Ecto neural progenitor cell (in vitro differentiated cells): ENCODE results near the gene FLVCR1.

Experiments
- DNase-seq: peaks from one replicate; pipeline ENCODE4 v3.0.0-alpha.2; 2018; ENCODE audit warnings: low spot score

FLVCR1 gene

DNA sequence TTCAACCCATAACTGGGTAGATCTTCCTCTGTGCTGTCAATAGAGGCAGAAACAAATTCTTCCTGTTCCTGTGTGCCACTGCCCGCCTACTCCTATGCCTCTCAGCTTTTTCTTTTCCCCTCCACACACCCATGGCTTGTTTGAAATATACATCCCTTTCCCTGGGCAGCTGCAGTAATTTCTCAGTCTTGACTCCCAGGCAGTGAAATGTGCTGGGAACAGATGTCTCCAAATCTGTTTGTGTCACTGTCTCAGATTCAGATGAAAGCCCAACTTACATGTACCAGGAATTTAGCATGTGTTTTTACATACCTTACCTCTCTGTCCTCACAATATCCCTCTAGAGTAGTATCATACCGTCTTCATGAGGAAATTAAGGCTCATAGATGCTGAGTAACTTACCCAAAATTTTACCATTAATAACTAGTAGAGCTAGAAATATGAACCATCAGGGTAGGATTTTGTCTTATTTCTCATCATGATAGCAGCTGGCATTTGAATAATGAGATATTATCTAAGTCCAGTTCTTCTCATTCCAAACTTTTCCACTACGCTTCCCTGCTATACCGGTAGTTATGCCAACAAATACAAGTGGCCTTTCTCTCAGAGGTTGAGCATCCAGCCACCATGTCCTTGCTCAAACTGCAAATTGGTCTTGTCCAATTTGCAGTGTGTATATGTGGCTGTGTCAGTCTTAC is 87.5 kb downstream of the FLVCR1 start:
- no peak for DNase-seq

DNA sequence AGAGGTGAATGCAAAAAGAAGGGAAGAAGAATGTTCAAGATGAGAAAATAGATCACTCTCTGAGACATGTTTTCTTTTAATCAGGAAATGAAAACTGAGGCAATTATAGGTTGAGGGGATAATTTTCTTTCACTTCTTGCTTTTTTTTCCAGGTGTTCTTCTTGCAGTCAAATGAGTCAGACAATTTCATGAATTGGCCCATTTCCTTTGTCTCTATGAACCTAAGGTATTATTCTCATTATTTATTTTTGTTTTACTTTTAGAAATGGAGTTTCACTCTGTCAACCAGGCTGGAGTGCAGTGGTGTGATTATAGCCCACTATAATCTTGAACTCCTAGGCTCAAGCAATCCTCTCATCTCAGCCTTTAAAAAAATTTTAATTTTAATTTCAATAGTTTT is 88.8 kb downstream of the FLVCR1 start:
- no peak for DNase-seq
